ENCODE results near the gene SPTY2D1.
"Not testable (repeated sequence)": the region's sequence is repeated elsewhere in the genome, so short reads cannot be mapped to it uniquely, and the experiment has no call there.

SPTY2D1 gene

DNA sequence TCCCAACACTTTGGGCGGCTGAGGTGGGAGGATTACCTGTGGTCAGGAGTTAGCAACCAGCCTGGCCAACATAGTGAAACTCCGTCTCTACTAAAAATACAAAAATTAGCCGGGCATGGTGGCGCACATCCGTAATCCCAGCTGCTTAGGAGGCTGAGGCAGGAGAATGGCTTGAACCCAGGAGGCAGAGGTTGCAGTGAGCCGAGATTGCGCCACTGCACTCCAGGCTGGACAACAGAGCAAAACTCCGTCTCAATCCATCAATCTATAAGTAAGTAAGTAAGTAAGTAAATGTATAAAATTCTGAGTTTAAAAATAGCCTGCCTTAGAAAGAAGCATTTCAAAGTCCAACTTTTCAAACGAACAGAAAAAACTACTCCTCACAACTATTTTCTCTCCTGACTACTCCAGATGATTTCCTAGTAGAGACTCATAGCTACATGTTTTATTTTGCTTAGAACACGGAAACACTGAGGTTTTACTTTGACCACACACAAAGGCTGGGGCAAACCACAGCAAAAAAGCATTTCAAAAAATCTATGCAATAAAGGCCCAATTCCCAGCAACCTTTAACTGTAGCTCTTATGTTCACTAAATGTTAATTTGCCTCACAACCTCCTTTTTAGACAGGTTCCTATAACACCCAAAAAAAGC lies 16.3 kb downstream of the SPTY2D1 start:
- DNase-seq = peak; percentile 7

DNA sequence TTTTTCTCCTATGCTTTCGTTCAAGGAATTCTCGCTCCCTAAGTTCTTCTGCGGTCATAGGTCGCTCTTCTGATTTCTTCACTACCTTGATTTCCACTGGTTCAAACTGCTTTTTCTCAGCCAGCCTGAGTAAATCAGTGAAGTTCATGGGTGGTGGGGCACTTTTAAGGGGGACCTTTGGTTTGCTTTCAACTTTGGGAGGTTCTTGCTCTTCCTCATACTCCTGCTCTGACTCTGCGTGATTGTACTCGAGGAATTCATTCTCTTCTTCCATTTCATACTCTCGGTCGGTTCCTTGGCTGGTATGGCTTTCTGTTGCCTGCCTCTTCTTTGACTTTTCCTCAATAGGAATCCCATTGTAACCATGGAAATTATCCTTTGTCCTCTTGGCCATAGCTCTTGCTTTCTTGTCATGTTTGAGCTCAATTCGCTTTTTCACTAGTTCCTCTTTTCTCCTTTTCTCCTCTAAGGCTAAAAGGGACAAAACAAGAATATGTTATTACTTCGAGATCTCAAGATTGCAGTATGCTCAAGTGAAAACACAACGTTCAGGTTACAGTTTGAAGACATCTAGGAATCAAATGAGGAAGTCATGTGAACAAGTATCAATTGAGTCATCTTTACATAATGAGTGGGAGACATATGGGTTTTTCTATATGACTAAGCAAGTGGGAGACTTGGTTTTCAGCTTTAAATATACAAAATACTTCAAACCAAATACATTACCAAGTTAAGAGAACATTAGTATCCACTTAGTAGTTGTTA lies 18.3 kb downstream of the SPTY2D1 start:
- DNase-seq = no peak

DNA sequence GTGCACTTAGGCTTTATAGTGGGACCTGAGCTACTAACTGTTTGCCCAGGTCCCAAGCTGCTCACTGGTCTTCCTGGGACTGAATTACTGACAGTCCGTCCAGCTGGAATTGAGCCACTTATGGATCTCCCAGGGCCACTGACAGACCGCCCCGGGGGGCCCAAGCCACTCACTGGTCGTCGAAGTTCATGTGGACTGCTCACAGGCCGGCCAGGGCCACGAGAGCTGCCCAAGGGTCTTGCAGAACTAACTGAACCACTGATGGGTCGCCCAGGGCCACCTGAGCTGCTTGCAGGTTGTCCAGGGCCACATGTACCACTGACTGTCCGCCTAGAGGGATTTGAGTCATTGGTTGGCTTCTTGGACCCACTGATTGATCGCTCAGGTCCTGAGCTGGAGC lies 19.5 kb downstream of the SPTY2D1 start:
- no peak for DNase-seq

DNA sequence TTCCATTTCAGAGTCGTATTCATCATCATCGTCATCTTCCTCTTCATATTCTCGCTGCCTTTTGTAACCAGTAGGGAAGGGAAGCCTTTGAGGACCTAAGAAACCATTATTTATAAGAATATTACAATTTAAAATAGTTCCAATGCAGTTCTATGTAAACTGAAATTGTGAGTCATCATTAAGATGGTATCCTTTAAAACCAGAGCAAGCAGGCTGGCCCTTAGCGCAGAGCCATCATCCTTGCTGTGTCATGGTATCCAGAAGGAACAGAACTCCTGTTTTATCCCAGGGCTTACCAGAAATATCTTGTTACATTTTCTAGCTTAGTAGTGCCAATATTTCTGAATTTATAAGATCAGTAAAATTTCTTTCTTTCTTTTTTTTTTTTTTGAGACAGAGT lies 21.7 kb downstream of the SPTY2D1 start:
- DNase-seq = no peak

DNA sequence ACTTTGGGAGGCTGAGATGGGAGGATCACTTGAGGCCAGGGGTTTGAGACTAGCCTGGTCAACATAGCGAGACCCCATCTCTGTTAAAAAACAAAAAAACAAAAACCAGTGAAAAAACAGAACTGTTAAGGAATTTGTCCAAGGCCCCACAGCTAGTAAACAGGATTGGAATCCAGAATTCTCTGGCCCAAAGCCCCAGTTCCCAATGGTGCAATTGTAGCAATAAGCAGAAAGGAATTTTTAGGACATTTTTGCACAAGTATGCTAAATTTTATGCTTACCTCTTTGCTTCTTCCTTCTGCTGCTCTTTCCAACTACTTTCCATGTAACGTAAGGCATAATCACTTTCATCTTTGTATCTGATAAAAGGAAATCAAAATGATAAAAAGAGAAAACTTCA lies 22.9 kb downstream of the SPTY2D1 start:
- no peak for DNase-seq

DNA sequence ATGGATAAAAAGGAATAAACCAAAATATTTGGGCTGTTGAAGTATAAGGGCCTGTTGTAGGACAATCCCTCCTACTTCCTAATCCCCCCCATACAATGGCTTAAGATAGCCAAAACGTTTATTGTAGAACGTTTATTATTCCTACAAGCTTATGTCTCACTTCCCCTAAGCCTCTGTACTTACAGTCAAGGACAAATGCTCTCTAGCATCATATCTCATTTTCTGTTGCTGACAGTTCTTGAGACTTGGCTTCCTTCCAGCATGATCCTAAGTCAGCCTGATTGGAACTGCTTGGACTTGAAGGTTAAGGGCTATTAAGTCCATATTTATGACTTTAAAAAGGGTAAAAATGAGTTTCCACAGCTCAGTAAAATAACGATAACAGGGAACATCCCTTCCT lies 25.8 kb downstream of the SPTY2D1 start:
- DNase-seq = no peak

DNA sequence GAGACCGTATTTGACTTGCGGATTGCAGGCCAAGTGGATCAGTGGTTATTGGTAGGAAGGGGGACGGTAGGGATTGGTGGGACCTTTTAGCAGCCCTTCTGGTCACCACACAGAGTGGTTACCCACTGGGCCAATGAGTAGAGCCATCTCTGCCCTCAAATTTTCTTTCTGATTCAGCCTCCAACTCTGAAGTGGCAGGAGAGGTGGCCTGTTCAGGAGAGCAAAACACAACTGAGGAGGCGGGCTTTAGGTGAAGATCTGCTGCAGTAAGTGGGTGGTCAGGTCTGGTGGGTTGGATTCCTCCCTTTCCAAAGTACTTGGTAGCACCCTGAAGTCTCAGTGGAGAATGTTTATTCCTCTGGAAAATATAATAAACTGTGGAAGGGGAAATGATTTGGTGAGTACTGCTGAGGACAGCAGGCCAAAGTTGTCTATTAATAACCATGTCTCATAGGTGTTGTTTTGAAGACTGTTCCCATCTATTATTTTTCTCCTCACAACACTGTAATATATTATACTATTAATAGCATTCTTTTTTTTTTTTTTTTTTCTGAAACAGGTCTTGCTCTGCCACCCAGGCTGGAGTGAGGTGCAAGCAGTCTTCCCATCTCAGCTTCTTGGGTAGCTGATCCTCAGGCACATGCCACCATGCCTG lies 33.1 kb downstream of the SPTY2D1 start:
- no peak for DNase-seq

DNA sequence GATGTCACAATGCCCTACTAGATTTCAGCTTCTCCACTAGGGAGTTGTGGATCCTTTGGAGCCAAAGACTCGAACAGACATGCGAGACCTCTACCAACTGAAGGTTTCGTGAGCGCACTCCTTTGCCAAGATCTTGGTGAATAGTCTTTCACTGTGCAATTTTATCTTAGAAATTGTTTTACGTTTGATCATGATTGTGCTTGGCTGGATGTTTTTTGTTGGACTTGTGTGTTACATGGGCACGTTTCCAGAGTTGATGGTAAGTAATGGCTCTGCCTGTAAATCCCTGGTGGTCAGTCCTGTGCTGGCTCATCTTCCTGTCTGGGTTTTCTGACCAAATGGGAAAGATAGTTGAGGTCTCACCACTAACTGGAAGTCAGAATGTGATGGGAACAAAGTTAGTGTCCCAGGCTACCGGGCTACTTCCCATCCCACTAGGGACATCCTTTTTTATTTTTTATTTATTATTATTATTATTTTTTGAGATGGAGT lies 34.4 kb downstream of the SPTY2D1 start, which contains the start of gene MISFA:
MISFA (plus strand) TSS at position 51 of the 492 bp plus-strand sequence; CDS start at position 191, 140 bp downstream.
- DNase-seq = no peak

DNA sequence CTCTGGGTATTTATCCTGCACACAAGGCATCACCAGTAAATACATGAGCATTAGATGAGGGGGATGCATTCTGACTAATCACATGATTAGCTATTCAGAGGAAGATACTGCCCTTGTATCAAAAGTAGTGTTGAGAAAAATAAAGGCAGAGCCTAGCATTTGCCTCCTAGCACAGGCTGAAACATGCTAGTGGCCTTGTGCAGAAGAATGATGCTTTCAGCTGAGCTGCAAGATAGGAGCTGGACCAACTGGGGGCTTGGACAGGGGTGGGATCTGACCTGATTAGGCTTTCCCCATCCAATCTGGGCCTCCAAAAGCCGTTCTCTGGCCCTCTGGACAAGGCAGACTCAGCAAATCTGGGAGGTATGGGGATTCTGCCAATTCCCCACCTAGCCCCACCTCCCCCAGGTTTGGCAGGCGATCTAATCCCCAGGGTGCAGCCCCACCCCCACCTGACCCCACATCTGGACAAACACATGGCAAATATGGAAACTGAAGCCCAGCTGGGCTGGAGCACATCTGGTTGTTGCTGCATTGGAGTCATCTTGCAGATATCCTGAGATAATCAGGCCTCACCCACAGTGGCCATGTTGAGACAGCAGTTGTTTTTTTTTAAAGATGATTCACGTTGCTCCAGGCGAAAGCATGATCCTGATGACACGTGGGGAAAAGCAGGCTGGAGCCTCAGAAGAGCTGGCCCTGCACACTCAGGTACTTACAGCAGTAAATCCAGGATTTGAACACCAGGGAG lies 39.0 kb downstream of the SPTY2D1 start:
- no peak for DNase-seq

DNA sequence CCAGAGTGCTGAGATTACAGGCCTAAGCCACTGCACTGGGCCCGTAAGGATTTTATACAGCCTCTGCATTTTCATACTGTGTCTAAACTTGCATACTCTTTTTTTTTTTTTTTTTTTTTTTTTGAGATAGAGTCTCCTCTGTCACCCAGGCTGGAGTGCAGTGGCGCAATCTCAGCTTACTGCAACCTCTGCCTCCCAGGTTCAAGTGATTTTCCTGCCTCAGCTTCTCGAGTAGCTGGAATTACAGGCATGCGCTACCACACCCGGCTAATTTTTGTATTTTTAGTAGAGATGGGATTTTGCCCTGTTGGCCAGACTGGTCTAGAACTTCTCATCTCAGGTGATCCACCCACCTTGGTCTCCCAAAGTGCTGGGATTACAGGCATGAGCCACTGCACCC lies 40.1 kb downstream of the SPTY2D1 start:
- DNase-seq = not testable (repeated sequence)

DNA sequence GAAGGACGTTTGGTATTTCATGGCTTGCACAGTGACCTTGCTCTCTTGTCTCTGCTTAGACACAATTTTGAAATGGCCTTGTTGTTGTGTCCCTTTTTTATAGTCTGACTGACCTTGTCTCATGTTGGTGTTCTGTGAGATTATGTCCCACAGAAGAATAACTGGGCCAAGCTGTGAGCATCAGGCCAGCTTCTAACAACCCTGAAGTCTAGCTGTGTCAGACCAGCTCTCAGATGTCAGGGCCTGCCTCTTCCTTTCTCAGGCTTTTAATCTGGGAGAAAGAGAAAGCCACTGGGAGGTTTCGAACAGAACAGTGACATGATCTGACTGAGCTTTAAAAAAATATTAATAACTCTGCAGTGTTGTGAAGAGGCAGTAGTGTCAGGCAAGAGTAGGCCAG lies 43.6 kb downstream of the SPTY2D1 start:
- DNase-seq = no peak

DNA sequence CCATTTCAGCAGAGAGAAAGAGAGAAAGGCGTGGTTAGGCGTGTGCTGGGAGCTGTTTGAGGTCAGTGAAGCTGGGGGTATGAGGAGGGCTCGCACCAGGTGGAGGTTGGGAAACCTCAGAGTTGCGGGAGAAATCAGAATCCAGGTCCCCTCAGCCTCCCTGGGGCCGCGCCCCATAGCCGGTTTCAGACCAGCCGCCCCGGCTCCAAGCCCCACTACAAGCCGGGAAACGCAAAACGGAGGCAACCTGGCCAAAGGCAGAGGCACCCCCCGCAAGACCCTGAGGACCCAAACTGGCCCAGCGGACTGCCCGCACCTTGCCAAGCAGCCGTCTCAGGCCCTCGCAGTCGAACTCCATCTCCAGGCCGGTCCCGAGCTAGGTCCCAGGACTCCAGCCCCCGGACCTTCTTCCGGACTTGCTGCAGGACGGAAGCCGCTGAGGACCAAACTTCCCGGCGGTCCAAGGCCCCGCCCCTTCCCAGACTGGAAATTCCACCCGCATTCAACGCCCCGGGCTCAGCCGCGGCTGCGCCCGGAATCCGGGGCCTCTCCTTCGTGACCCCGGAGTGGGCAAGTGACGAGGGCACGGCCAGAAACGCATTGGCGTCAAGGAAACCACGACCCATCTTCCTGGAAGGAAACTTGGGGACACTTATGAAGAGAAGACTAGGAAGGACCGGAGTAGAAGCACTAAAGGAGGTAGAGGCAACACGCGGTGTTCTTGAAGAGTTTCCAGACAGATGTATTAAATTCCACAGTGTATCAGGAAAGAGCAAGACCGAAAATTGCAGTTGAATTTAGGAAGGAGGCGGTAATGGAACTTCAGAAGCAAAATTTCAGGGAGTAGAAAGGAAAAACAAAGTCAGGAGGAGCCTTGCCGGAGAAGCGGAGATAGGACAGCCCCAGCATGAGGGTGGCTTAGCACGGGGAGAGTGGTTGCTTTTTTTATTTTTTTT lies 45.6 kb downstream of the SPTY2D1 start, which contains the start of gene UEVLD:
UEVLD (minus strand) TSS at position 438 of the 956 bp plus-strand sequence; CDS start at position 358, 80 bp downstream.
- peak; percentile 67 for DNase-seq

DNA sequence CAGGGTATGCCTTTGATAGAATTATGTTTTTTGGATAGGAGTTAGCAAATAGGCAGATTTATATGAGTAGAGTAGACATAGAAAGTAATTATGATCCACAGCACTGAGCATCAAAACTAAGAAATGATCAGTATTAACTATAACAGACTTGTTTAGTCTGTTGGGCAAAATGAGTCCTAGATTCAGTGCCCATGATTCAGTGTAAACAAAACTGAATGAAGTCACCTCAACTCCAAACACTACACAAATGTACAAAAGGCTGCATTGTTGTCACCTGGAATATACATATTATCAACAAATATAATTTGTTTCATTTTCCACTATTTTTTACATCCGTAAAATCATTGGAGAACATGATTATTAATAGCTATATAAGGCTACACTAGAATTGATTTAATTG lies 52.3 kb downstream of the SPTY2D1 start:
- no peak for DNase-seq

DNA sequence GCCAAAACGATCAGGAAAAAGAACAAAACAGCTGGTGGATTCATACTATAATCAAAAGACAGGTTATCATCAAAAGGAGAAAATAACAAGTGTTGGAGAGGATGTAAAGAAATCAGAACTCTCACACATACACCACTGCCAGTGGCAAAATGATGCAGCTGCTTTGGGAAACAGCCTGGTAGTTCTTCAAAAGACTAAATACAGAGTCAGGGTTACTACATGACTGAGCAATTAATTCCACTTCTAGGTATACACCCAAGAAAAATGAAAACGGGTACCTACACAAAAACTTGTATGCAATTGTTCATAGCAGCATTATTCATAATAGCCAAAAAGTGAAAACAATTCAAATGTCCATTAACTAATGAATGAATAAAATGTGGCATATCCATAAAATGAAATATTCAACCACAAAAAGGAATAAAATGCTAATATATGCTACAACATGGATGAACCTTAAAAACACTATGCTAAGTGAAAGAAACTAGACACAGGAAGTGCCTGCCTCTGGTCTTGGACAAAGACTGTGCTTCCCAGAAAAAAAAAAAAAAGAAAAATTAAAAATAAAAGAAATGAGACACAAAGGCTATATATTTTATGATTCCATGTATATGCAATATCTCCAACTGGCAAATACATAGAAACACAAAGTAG lies 53.9 kb downstream of the SPTY2D1 start:
- DNase-seq = no peak

DNA sequence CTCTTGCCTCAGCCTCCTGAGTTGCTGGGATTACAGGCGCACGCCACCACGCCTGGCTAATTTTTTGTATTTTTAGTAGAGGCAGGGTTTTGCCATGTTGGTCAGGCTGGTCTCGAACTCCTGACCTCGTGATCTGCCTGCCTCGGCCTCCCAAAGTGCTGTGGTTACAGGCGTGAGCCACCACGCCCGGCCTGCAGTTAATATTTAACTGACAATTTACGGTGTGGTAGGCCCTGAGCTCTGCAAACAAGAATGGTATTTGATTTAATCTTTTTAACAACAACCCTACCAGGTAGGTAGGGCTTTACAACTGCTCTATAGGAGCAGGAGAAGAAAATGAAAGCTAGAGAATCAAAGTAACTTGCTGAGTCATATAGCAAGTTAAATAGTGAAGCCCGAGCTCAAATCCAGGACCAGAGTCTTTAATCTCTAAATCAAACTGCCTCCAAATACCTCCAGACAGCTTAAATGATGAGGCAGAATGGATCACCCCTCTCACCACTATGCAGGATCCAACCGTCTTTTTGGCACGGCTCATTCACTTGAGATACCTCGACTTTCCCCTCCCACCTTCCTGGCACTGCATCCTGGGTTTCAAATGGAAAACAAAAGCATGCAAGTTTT lies 55.1 kb downstream of the SPTY2D1 start:
- DNase-seq = no peak

DNA sequence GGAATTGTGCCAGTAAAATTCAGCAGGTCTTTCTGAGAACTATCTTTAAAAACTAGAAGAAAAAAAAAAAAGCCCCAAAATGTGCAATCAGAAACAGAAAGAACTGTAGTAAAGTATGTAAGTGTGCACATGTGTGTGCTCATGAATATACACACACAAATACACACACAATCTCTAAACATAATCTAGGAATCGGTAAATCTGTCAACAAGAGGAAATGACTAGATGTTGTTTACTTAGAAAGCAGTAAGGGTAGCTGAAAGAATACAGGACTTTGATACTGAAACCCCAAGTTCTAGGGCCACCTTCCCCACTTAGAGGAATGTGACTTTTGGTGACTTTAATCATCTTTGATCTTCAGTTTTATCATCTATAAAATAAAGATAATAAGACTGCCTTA lies 58.8 kb downstream of the SPTY2D1 start:
- no peak for DNase-seq

DNA sequence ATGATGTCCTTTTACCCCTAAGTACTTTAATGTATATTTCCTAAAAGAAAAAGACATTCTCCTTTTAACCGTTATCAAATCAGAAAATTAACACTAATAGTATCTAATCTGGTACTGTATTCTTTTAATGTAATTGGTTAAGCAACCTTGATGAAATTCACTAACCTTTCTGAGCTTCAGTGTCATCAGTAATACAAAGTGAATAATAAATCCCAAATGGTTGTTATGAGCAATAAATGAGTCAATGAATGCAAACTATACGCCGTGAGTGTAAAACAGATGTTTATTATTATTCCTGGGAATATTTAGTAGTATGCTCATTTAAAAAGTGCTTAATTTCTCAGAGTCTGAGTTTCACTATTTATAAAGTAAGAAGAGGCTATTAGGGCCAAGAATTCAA lies 67.1 kb downstream of the SPTY2D1 start:
- DNase-seq = no peak

DNA sequence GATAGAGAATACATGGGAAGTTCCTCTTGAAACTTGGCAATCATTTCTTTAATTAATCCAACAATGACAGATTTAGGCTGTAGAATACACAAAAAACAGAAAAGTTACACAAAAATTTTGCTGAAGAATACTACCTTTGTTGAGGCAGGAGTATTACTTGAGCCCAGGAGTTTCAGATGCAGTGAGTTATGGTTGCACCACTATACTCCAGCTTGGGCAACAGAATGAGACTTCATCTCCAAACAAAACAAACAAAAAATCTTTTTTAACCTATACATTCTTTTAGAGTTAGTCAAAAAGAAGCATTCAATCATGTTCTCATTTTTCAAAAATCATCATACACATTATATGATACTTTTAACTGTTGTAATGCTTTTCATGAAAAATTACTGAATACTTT lies 67.7 kb downstream of the SPTY2D1 start:
- DNase-seq = no peak

DNA sequence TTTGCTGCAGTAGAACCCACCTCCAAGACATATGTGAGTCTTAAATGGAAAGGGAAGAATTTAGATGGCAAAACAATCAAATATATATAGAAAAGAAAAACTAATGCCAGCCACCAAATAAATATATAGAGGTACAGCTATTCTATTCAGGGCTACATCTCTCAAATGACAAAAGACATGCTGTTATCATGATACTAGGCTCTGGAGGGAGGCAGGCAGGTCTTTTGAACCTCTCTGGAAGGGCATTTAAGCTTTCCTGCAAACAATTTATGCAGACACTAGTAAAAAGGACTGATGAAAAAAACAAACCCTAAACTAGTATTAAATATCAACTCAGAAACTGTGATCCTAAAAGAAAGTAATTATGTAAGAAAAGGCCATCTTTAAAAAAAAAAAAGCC lies 70.0 kb downstream of the SPTY2D1 start:
- no peak for DNase-seq

DNA sequence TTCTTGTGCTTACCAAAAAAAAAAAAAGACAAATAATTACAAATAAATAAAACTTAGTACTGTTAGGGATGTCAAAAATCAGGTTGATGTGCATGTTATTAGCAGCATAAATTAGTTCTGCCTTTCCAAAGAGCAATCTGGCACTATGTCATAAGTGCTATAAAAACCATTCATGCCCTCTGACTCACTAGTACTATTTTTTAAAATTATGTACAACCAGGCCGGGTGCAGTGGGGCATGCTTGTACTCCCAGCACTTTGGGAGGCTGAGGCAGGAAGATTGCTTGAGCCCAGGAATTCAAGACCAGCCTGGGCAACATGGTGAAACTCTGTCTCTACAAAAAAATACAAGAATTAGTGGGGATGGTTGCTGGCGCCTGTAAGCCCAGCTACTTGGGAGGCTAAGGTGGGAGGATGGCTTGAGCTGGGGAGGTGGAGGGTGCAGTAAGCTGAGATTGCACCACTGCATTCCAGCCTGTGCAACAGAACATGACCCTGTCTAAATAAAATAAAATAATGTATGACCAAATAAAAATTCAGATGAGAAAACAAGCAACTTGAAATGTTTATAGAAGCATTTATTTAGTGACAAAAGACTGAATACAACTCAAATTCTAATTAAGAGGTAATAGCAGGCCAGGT lies 70.9 kb downstream of the SPTY2D1 start:
- no peak for DNase-seq

Data from stimulated activated CD4-positive, alpha-beta T cell treated with anti-CD3 and anti-CD28 coated beads, Interleukin-1b, Interleukin-23, amount 100 ng/mL, for 48 hours (primary cell).